ENCODE measurements around the gene EPAS1. TPM values are rescaled to one million over a fixed set of nuclear protein-coding genes. Genes with fewer than 3 reads are reported as not detected.

Gene EPAS1
- total and polyA plus RNA-seq, 2 of the 13 experiments (the other 11 are each of a cell fraction or from before 2014, with no cell fraction given), result 47.1 to 182 TPM

- TF ChIP-seq ZFP91 (CRISPR knock-in tag; IDR thresholded peaks at IDR 0.05; ENCODE audit: borderline replicate concordance) (peak; percentile 52; the same call in 1 of the 2 replicates), REPIN1 (CRISPR knock-in tag; IDR thresholded peaks at IDR 0.05; ENCODE audit: borderline replicate concordance, low read depth) (no peak), TAF15 (IDR thresholded peaks at IDR 0.05; ENCODE audit: low read depth, low read length, poor library complexity, severe bottlenecking) (no peak), NR2F6 (IDR thresholded peaks at IDR 0.05) (no peak), NR2F6 (CRISPR knock-in tag; IDR thresholded peaks at IDR 0.05) (0 out of 2 replicates have a peak, but pooled peaks have one; percentile 7), SRSF1 (optimal IDR thresholded peaks at IDR 0.05; ENCODE audit: low read depth, low read length) (no peak), IRX3 (CRISPR knock-in tag; IDR thresholded peaks at IDR 0.05; ENCODE audit: borderline replicate concordance, low read depth) (no peak), ZBTB25 (CRISPR knock-in tag; IDR thresholded peaks at IDR 0.05) (no peak), EEA1 (CRISPR knock-in tag; IDR thresholded peaks at IDR 0.05; ENCODE audit: borderline replicate concordance) (no peak), XRCC5 (optimal IDR thresholded peaks at IDR 0.05; ENCODE audit: low read length) (peak; percentile 33), SMAD3 (CRISPR knock-in tag; IDR thresholded peaks at IDR 0.05) (no peak), ZNF12 (CRISPR knock-in tag; IDR thresholded peaks at IDR 0.05) (no peak), E2F1 (CRISPR knock-in tag; IDR thresholded peaks at IDR 0.05) (no peak), ATRX (CRISPR knock-in tag; IDR thresholded peaks at IDR 0.05; ENCODE audit: borderline replicate concordance) (no peak), PHF21A (CRISPR knock-in tag; IDR thresholded peaks at IDR 0.05) (0 out of 2 replicates have a peak, but pooled peaks have one; percentile 21), ZNF354B (CRISPR knock-in tag; IDR thresholded peaks at IDR 0.05) (no peak), GPN1 (CRISPR knock-in tag; IDR thresholded peaks at IDR 0.05; ENCODE audit: borderline replicate concordance) (no peak), GTF2F1 (IDR thresholded peaks at IDR 0.05; ENCODE audit: low read length) (no peak), AKAP8 (CRISPR knock-in tag; IDR thresholded peaks at IDR 0.05) (0 out of 2 replicates have a peak, but pooled peaks have one; percentile 24), RBAK (CRISPR knock-in tag; IDR thresholded peaks at IDR 0.05) (no peak), SP4 (CRISPR knock-in tag; IDR thresholded peaks at IDR 0.05) (no peak), ZFP36 (IDR thresholded peaks at IDR 0.05; ENCODE audit: borderline replicate concordance, low read depth, low read length, partially characterized antibody) (no peak), TOE1 (CRISPR knock-in tag; IDR thresholded peaks at IDR 0.05) (no peak), ZNF552 (CRISPR knock-in tag; IDR thresholded peaks at IDR 0.05; ENCODE audit: borderline replicate concordance) (no peak), DMTF1 (CRISPR knock-in tag; IDR thresholded peaks at IDR 0.05) (no peak)
These were observed 19.6 kb upstream of the EPAS1 start (continued) for GRCh38 chr2:46277431-46278190.
